ENCODE measurements around the gene ADCY7.

Gene ADCY7

GRCh38 chr16:50244504-50245416, 21.6 kb upstream of the ADCY7 start:
- TF ChIP-seq CTCF (IDR thresholded peaks at IDR 0.05; ENCODE audit: borderline replicate concordance, insufficient read depth, low read depth, low read length) = no peak
- H3K4me3 ChIP-seq (ENCODE audit: low read depth, low read length) = no peak overlapping the region

GRCh38 chr16:50245417-50246298, 20.7 kb upstream of the ADCY7 start:
- H3K4me3 ChIP-seq (ENCODE audit: low read depth, low read length) = peak overlapping the region; percentile 69
- peak; percentile 44 for TF ChIP-seq CTCF (IDR thresholded peaks at IDR 0.05; ENCODE audit: borderline replicate concordance, insufficient read depth, low read depth, low read length)

- H3K4me3 ChIP-seq (ENCODE audit: low read depth, low read length) = peak overlapping the region; percentile 69
- no peak for TF ChIP-seq CTCF (IDR thresholded peaks at IDR 0.05; ENCODE audit: borderline replicate concordance, insufficient read depth, low read depth, low read length)
Measured at GRCh38 chr16:50246299-50247122, 19.8 kb upstream of the ADCY7 start.

GRCh38 chr16:50247123-50247905, 19.0 kb upstream of the ADCY7 start:
- no peak overlapping the region for H3K4me3 ChIP-seq (ENCODE audit: low read depth, low read length)
- TF ChIP-seq CTCF (IDR thresholded peaks at IDR 0.05; ENCODE audit: borderline replicate concordance, insufficient read depth, low read depth, low read length) = no peak

GRCh38 chr16:50247906-50248608, 18.3 kb upstream of the ADCY7 start:
- TF ChIP-seq CTCF (IDR thresholded peaks at IDR 0.05; ENCODE audit: borderline replicate concordance, insufficient read depth, low read depth, low read length) = no peak
- H3K4me3 ChIP-seq (ENCODE audit: low read depth, low read length) = no peak overlapping the region

Measured in GM12875 (cell line).